ENCODE results near the gene PLXNA4.

Gene PLXNA4

DNA sequence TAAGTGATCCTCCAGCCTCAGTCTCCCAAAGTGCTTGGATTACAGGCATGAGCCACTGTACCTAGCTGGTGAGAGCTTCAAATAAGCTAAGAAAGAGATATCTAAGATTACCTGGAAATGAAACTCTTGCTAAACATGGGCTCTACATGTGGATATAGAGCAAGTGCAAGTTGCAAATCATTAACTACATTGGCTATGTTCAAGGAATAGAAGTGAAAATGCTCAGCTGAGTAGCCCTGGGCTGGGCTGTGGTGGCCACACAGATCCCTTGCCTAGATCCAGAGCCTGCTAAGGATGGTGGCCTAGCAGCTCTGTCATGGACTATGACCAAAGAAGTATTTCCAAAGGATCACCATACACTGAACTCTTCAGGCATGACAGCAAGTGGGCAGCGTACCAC is 209.3 kb downstream of the PLXNA4 start:
- Mint-ChIP-seq H3K36me3 (ENCODE audit: low read depth) (no peaks in the 10 kb centered on the region), H3K9me3 (no peaks in the 10 kb centered on the region), H3K27ac (no peak overlapping the region), H3K4me1 (ENCODE audit: low read depth) (no peaks in the 10 kb centered on the region), H3K4me3 (no peak overlapping the region), H3K27me3 (peaks cover 11% of the 10 kb centered on the region)
- no peak for DNase-seq

DNA sequence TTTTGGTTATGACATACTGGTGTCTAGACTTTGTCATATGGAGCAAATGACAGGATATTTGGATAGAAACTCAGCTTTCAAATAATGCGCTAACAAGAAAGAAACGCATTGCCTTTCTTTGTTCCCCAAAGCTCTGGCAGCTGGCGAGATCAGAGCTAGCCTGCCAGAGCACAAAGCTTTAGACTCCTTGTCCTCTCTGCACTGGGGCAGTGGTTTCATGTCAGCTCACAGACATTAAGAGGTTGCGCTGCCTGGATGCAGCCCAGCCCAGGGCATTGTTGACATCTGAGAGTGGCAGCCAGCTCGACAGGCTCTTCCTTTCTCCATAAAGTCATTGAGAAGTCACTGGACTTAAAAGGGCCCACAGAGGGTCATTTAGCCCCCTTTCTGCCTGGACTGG is 212.0 kb downstream of the PLXNA4 start:
- Mint-ChIP-seq H3K9me3 (no peaks in the 10 kb centered on the region), H3K4me1 (ENCODE audit: low read depth) (no peaks in the 10 kb centered on the region), H3K27me3 (peaks cover 11% of the 10 kb centered on the region)

DNA sequence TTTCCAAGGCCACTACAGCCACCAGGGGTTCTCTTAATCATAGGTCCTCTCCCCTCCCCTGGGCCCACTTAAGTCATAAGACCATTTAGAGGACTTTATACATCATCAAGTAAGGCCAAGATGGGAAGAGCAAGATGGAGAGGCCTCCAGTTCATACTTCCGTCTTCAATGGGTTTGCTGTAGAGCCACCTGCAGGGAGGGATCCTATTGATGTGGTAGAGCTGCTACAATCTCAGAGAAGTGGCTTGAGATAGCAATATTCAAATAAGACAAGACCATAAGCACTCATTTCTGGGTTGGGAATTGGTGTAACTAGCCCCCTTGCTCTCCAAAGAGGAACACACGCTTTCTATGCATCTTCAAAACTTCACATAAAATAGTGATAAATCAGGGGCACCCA is 214.2 kb downstream of the PLXNA4 start:
- no peaks in the 10 kb centered on the region for H3K4me1 Mint-ChIP-seq (ENCODE audit: low read depth)
- no peak overlapping the region for H3K27ac Mint-ChIP-seq
- H3K4me3 Mint-ChIP-seq = no peak overlapping the region
- no peaks in the 10 kb centered on the region for H3K36me3 Mint-ChIP-seq (ENCODE audit: low read depth)
- peaks cover 9% of the 10 kb centered on the region for H3K27me3 Mint-ChIP-seq
- H3K9me3 Mint-ChIP-seq = no peaks in the 10 kb centered on the region
- DNase-seq = no peak

More for the DNA sequence above, 212.0 kb downstream of the PLXNA4 start:
- DNase-seq = no peak
- no peak overlapping the region for H3K27ac Mint-ChIP-seq
- H3K36me3 Mint-ChIP-seq (ENCODE audit: low read depth) = no peaks in the 10 kb centered on the region
- H3K4me3 Mint-ChIP-seq = no peak overlapping the region

DNA sequence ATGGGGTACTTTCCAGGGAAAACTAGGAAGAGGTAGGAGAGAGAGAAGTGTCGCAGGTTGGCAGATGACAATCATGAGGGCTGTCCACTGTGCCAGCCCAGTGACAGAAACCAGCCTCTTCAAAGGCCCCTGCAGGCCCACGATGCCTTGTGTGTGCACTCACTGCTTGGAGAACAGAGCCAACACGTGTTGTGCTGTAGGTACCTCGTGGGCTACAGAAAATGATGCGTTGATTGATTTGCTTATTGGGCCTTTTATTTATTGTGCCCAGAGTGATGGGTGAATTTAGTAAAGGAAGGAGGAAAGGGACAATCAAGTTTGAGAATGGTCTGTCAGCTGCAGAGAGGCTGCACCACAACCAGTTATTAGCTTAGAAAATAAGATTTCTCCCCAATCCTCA is 215.1 kb downstream of the PLXNA4 start:
- Mint-ChIP-seq H3K27me3 (peaks cover 8% of the 10 kb centered on the region), H3K4me3 (no peak overlapping the region), H3K27ac (no peak overlapping the region), H3K36me3 (ENCODE audit: low read depth) (no peaks in the 10 kb centered on the region), H3K4me1 (ENCODE audit: low read depth) (no peaks in the 10 kb centered on the region), H3K9me3 (no peaks in the 10 kb centered on the region)
- no peak for DNase-seq

DNA sequence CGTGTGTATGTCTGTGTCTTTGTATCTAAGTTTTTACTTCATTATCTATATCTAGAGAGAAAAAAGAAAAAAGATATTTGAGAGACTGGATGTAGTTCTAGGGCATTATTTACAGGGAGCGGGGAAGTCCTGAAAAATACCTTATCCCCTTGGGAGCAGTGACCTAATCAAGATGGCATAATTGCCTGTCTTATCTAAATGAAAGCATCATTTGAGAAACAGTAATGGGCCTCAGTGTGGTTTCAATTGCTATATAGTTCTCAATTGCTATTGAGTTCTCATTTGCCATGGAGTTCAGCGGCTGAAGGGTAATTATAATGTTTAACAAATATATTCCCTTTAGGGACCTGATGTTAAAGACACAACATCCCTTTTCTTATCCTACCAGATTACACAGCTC is 216.5 kb downstream of the PLXNA4 start:
- no peaks in the 10 kb centered on the region for H3K9me3 Mint-ChIP-seq
- DNase-seq = no peak
- no peaks in the 10 kb centered on the region for H3K36me3 Mint-ChIP-seq (ENCODE audit: low read depth)
- peaks cover 11% of the 10 kb centered on the region for H3K27me3 Mint-ChIP-seq
- no peak overlapping the region for H3K27ac Mint-ChIP-seq
- no peaks in the 10 kb centered on the region for H3K4me1 Mint-ChIP-seq (ENCODE audit: low read depth)
- no peak overlapping the region for H3K4me3 Mint-ChIP-seq

DNA sequence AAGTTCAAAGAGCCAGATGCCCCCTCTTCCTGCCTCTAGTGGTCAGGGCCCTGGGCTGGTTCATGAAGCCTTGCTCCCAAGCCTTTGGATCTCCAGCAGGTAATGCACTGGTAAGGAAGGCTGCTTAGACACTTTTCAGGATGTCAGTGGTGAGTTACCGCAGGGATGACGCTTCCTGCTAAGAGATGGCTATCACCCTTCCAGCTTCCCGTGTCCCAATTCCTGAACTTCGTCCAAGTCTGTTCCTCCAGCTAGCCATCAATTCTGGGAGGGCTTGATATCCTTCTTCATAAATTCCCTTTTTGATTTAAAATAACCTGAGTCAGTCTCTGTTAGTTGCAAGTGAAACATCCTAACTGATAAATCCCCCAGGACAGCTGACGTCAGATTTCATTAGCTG is 221.2 kb downstream of the PLXNA4 start:
- no peaks in the 10 kb centered on the region for H3K4me1 Mint-ChIP-seq (ENCODE audit: low read depth)
- no peak overlapping the region for H3K27ac Mint-ChIP-seq
- peaks cover 35% of the 10 kb centered on the region for H3K27me3 Mint-ChIP-seq
- no peaks in the 10 kb centered on the region for H3K9me3 Mint-ChIP-seq
- no peaks in the 10 kb centered on the region for H3K36me3 Mint-ChIP-seq (ENCODE audit: low read depth)
- H3K4me3 Mint-ChIP-seq = no peak overlapping the region
- DNase-seq = no peak

DNA sequence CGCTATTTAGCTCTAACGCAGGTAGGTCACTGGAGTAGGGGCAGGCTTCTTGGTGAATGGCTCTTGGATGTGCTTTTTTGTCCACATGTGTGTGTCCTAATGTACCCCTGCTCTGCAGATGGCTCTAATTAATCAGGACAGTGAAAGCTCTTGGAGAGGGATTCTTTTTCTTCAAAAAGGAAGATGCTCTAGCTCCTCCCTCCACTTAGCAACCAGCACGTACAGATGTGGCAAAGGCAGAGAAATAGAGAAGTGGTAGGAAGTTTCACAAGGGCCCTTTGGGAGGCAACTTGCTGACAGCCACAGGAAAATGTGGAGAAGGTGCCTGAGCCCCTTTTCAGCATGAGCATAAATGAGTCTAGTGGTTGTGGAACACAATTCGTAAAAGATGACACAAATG is 221.7 kb downstream of the PLXNA4 start:
- no peaks in the 10 kb centered on the region for H3K36me3 Mint-ChIP-seq (ENCODE audit: low read depth)
- no peak overlapping the region for H3K4me3 Mint-ChIP-seq
- H3K27me3 Mint-ChIP-seq = peaks cover 35% of the 10 kb centered on the region
- DNase-seq = no peak
- no peaks in the 10 kb centered on the region for H3K4me1 Mint-ChIP-seq (ENCODE audit: low read depth)
- no peak overlapping the region for H3K27ac Mint-ChIP-seq
- H3K9me3 Mint-ChIP-seq = no peaks in the 10 kb centered on the region

DNA sequence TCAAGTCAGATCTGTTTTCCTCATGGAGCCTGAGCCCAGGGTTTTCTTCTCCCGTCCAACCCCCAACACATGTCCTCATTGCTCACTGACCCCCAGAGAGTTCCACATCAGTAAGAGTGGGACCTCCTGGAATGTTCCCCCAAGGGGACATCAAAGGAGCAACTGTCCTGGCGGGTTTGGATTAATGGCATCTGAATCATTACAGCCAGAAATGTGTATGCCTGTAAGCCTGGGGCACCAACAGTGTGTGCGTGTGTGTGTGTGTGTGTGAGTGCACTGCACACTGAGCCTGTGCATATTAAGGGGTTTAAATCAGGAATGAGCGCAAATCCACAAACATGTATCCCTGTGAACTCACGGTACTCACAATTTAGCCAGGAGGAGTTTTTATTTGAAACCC is 222.3 kb downstream of the PLXNA4 start:
- no peaks in the 10 kb centered on the region for H3K9me3 Mint-ChIP-seq
- no peak overlapping the region for H3K27ac Mint-ChIP-seq
- H3K4me3 Mint-ChIP-seq = no peak overlapping the region
- peaks cover 35% of the 10 kb centered on the region for H3K27me3 Mint-ChIP-seq
- H3K36me3 Mint-ChIP-seq (ENCODE audit: low read depth) = no peaks in the 10 kb centered on the region
- no peak for DNase-seq
- H3K4me1 Mint-ChIP-seq (ENCODE audit: low read depth) = no peaks in the 10 kb centered on the region

DNA sequence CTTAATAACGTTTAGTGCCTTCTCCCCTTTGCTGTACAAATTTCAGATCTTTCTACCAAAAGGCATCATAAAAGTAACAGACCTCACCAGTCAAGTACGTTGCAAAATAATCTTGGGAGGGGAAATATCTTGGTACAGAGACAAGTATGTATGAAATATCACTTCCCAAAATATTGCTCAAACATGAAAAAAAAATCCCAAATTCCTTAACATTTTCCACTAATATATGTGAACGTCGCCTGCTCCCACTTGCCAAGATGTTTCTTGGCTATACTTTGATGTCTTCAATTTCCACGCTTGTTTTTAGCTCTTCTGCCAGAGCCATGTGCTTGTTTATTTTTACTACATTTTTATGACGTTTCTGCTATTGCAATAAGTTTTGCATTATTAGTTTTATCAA is 223.5 kb downstream of the PLXNA4 start:
- Mint-ChIP-seq H3K9me3 (no peaks in the 10 kb centered on the region), H3K4me1 (ENCODE audit: low read depth) (no peaks in the 10 kb centered on the region), H3K27ac (no peak overlapping the region), H3K4me3 (no peak overlapping the region), H3K36me3 (ENCODE audit: low read depth) (no peaks in the 10 kb centered on the region), H3K27me3 (peaks cover 40% of the 10 kb centered on the region)
- DNase-seq = no peak

DNA sequence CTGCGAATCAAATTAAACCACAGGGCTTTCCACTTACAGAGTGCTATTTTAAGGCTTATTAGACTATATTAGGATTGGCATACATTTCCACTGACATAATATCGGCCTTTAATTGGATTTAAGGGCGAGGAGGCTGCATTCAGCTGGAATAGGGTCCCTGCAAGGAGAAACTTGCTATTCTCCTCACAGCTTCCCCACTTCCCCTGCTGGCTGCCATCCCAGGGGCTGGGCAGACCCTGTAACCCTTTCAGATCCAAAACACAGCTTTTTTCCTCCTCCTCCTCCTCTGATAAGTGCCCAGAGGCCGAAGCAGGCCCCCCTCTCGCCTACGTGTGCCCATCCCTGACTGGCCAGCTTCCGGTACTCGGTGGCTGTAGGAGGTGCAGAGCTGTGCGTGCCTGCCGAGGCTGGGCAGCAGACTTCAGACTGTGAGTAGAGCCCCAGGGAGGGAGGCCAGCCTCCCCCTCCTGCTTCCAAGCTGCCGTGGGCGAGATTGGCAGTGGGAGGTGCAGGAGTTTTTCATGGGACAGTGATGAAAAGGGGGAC is 224.2 kb downstream of the PLXNA4 start:
- H3K27ac Mint-ChIP-seq = no peak overlapping the region
- H3K27me3 Mint-ChIP-seq = peaks cover 48% of the 10 kb centered on the region
- DNase-seq = no peak
- H3K4me1 Mint-ChIP-seq (ENCODE audit: low read depth) = no peaks in the 10 kb centered on the region
- H3K36me3 Mint-ChIP-seq (ENCODE audit: low read depth) = no peaks in the 10 kb centered on the region
- no peaks in the 10 kb centered on the region for H3K9me3 Mint-ChIP-seq
- no peak overlapping the region for H3K4me3 Mint-ChIP-seq

DNA sequence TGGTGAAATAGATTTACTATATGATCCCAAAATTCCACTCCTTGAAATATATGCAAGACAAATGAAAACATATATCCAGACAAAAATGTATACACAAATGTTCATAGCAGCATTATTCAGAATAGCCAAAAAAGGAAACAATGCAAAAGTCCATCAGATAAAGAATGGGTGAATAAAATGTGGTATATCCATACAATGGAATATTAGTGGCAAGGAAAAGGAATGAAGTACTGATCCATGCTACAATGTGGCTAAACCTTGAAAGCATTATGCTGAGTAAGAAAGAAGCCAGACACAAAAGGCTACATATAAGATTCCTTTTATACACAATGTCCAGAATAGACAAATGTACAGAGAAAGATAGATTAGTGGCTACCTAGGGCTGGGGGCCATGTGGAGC is 225.5 kb downstream of the PLXNA4 start:
- no peaks in the 10 kb centered on the region for H3K4me1 Mint-ChIP-seq (ENCODE audit: low read depth)
- no peak overlapping the region for H3K27ac Mint-ChIP-seq
- no peak overlapping the region for H3K4me3 Mint-ChIP-seq
- peaks cover 46% of the 10 kb centered on the region for H3K27me3 Mint-ChIP-seq
- no peak for DNase-seq
- no peaks in the 10 kb centered on the region for H3K9me3 Mint-ChIP-seq
- no peaks in the 10 kb centered on the region for H3K36me3 Mint-ChIP-seq (ENCODE audit: low read depth)

DNA sequence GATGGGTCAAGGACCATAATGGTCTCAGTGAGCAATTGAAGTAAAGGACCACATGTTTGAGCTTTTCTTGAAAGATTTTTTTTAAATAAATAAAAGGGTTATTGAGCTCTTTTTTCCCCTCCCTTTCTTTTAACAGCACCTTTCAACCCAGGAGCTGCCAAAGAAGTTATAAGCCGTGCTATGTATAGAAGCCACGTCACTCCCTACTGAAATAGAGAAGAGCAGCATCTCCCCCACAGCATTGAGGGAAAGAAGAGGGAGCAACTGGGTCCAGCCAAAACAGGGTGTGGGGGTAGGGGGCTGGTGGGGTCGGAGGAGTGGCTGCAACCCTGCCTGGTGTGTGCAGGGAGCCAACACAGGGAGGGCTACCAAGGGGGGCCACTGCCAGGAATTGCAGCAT is 227.2 kb downstream of the PLXNA4 start:
- no peaks in the 10 kb centered on the region for H3K36me3 Mint-ChIP-seq (ENCODE audit: low read depth)
- no peak overlapping the region for H3K4me3 Mint-ChIP-seq
- peaks cover 34% of the 10 kb centered on the region for H3K27me3 Mint-ChIP-seq
- no peaks in the 10 kb centered on the region for H3K9me3 Mint-ChIP-seq
- H3K27ac Mint-ChIP-seq = no peak overlapping the region
- no peak for DNase-seq
- H3K4me1 Mint-ChIP-seq (ENCODE audit: low read depth) = no peaks in the 10 kb centered on the region

DNA sequence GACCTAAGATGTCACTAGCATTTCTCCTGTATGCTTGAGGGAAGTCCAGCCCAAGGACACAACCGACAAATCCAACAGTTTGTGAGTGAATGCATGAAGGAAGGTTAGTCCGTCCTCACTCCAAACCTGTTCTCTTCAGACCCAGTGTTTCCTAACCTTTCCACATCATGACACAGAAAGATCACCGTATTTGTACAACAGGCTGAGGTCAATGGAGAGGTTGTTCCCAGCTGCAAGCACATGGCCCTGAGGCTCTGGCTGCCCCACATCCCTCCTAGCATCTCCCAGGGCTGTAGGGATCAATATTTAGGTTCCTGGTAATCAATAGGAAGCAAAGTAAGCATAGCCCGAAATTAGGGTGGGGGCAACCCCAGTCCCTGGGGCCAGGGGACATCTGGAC is 227.9 kb downstream of the PLXNA4 start:
- H3K27ac Mint-ChIP-seq = no peak overlapping the region
- H3K9me3 Mint-ChIP-seq = no peaks in the 10 kb centered on the region
- DNase-seq = no peak
- no peak overlapping the region for H3K4me3 Mint-ChIP-seq
- no peaks in the 10 kb centered on the region for H3K36me3 Mint-ChIP-seq (ENCODE audit: low read depth)
- peaks cover 31% of the 10 kb centered on the region for H3K27me3 Mint-ChIP-seq
- H3K4me1 Mint-ChIP-seq (ENCODE audit: low read depth) = no peaks in the 10 kb centered on the region

DNA sequence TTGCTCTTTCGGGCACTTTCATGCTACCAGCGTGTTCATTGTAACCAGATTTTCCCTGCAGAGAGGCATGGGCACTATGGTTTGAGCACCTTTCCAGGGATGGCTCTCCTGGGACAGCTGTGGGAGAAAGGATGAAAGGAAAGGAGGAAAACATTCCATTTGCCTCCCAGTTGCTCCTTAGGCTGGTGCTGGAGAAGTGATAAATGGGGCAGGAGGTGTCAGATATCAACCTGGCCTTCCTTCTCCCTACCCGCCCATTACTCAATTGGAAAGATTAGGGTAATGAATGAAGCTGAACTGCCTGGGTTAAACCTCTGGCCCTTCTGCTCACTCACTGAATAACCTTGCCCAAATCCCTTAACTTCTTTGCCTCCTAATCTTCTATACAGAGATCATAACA is 228.4 kb downstream of the PLXNA4 start:
- Mint-ChIP-seq H3K27ac (no peak overlapping the region), H3K9me3 (no peaks in the 10 kb centered on the region), H3K36me3 (ENCODE audit: low read depth) (no peaks in the 10 kb centered on the region), H3K27me3 (peaks cover 29% of the 10 kb centered on the region), H3K4me1 (ENCODE audit: low read depth) (peaks cover 2% of the 10 kb centered on the region), H3K4me3 (no peak overlapping the region)
- no peak for DNase-seq

DNA sequence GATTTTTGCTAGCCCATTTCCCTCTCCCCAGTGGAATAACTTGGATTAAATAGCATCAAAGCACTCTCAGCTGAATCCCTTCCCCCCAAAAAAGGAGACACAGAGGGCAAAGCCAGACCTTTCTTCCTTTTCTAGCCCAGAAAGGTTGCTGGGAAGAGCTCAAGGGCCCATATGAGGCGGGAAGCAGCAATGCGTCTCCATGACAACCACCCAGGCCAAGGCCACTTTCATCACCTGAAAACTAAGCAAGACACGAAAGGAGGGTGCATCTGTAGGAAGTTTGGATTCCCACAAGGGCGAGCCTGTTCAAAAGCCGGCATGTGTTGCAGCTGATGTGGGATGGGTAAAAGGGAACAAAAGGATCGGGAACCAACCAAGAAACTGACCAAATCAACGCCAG is 229.1 kb downstream of the PLXNA4 start:
- no peak for DNase-seq
- Mint-ChIP-seq H3K4me1 (ENCODE audit: low read depth) (peaks cover 2% of the 10 kb centered on the region), H3K27me3 (peaks cover 22% of the 10 kb centered on the region), H3K9me3 (no peaks in the 10 kb centered on the region), H3K36me3 (ENCODE audit: low read depth) (no peaks in the 10 kb centered on the region), H3K4me3 (no peak overlapping the region), H3K27ac (no peak overlapping the region)

DNA sequence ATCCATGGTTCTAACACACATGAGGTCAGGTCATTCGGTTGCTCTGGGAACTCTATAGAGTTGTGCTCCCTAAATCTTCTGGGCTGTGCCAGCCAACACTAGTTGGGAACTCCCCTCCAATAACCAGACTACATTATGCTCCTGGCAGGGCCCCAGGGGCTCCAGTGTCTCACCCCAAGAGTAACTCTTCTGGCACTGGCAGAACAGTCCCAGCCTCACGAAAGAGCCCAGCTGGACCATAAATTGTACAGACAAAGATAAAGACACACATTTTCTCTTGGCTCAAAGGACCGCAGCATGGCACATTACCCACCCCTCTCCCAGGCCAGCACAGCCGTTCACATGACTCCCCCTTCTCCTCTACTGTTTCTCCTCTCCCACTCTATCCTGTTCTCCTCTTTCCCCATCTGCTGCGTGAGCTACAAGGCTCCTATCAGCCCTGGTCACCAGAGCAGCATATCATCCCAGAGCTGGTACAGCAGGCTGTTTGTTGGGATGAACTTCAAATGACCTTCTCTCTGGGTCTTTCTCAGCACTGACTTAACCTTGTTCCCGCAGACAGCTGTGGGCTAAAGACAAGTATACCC is 230.6 kb downstream of the PLXNA4 start:
- Mint-ChIP-seq H3K27me3 (peaks cover 13% of the 10 kb centered on the region), H3K4me1 (ENCODE audit: low read depth) (peaks cover 2% of the 10 kb centered on the region), H3K36me3 (ENCODE audit: low read depth) (no peaks in the 10 kb centered on the region), H3K9me3 (no peaks in the 10 kb centered on the region), H3K4me3 (no peak overlapping the region), H3K27ac (no peak overlapping the region)
- DNase-seq = no peak
